ENCODE results near the gene DENND5B. TPM values are rescaled to one million over a fixed set of nuclear protein-coding genes. Genes with fewer than 3 reads are reported as not detected.
A peak's percentile ranks its signal among the peaks of the same experiment; 100 is the strongest.
"Not testable (repeated sequence)": the region's sequence is repeated elsewhere in the genome, so short reads cannot be mapped to it uniquely, and the experiment has no call there.

The DENND5B gene
- polyA plus RNA-seq, 1 donor = 23.9 TPM

GRCh38 chr12:31589904-31590641 lies 863 bp downstream of the DENND5B start:
- peak; percentile 69 for DNase-seq

- no peak for DNase-seq
Measured at GRCh38 chr12:31589598-31589903, 1.4 kb downstream of the DENND5B start.

GRCh38 chr12:31588976-31589375 lies 2.0 kb downstream of the DENND5B start:
- no peak for DNase-seq

- no peak for DNase-seq
Measured at GRCh38 chr12:31586728-31587127, 4.2 kb downstream of the DENND5B start.

GRCh38 chr12:31585895-31586294 lies 5.0 kb downstream of the DENND5B start:
- DNase-seq = no peak

GRCh38 chr12:31585271-31585670 lies 5.7 kb downstream of the DENND5B start:
- no peak for DNase-seq

GRCh38 chr12:31584782-31585181 lies 6.2 kb downstream of the DENND5B start:
- DNase-seq = no peak

GRCh38 chr12:31583878-31584277 lies 7.1 kb downstream of the DENND5B start:
- DNase-seq = no peak

GRCh38 chr12:31582155-31582554 lies 8.8 kb downstream of the DENND5B start:
- no peak for DNase-seq

- DNase-seq = peak; percentile 24
Measured at GRCh38 chr12:31578632-31579031, 12.3 kb downstream of the DENND5B start.

GRCh38 chr12:31574803-31575575 lies 15.9 kb downstream of the DENND5B start:
- no peak for DNase-seq

- not testable (repeated sequence) for DNase-seq
Measured at GRCh38 chr12:31574367-31574766, 16.6 kb downstream of the DENND5B start.

- DNase-seq = no peak
Measured at GRCh38 chr12:31572900-31573600, 17.9 kb downstream of the DENND5B start.

GRCh38 chr12:31570880-31571279 lies 20.1 kb downstream of the DENND5B start:
- no peak for DNase-seq

- DNase-seq = not testable (repeated sequence)
Measured at GRCh38 chr12:31569517-31569916, 21.4 kb downstream of the DENND5B start.

- DNase-seq = no peak
Measured at GRCh38 chr12:31568498-31568897, 22.4 kb downstream of the DENND5B start.

- DNase-seq = no peak
Measured at GRCh38 chr12:31567029-31567428, 23.9 kb downstream of the DENND5B start.

- DNase-seq = no peak
Measured at GRCh38 chr12:31566547-31566946, 24.4 kb downstream of the DENND5B start.

GRCh38 chr12:31562594-31563328 lies 28.2 kb downstream of the DENND5B start:
- DNase-seq = no peak

- no peak for DNase-seq
Measured at GRCh38 chr12:31560516-31560915, 30.4 kb downstream of the DENND5B start.

- no peak for DNase-seq
Measured at GRCh38 chr12:31558521-31558920, 32.4 kb downstream of the DENND5B start.

- no peak for DNase-seq
Measured at GRCh38 chr12:31557707-31558106, 33.2 kb downstream of the DENND5B start.

GRCh38 chr12:31555466-31555865 lies 35.5 kb downstream of the DENND5B start:
- DNase-seq = not testable (repeated sequence)
